NCI-H2107 treated with DMSO at 0.1 percent for 48 hours (cell line): ENCODE results near the gene NDUFA6.
"Not testable (repeated sequence)": the region's sequence is repeated elsewhere in the genome, so short reads cannot be mapped to it uniquely, and the experiment has no call there.

ENCODE experiments used
- DNase-seq: peaks from one replicate; lab custom pipeline; 2025; ENCODE audit not compliant: unreplicated experiment; lab: John Stamatoyannopoulos, UW

Gene NDUFA6

GRCh38 chr22:42114721-42115120 is 24.1 kb upstream of the NDUFA6 start:
- DNase-seq: no peak

GRCh38 chr22:42112793-42113192 is 22.2 kb upstream of the NDUFA6 start:
- not testable (repeated sequence) for DNase-seq

DNA sequence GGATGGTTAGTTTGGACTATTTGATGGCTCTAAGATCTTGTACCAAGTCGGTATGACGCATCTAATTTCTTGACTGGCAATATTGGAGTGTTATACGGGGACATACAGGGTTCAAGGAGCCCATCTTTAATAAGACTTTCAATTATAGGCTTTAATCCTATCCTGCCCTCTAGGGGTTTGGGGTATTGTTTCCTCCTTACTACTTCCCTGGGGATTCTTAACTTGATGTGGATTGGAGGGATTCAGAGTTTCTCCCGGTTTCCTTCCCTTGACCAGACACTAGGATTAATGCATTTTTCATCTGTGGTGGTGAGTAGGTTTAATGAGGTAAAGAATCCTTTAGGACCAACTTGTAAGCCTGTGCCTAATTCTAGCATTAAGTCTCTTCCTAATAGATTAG is 21.2 kb upstream of the NDUFA6 start:
- no peak for DNase-seq

- no peak for DNase-seq
Measured at GRCh38 chr22:42108848-42109247, 18.3 kb upstream of the NDUFA6 start.

GRCh38 chr22:42104332-42104860 is 13.8 kb upstream of the NDUFA6 start:
- DNase-seq: not testable (repeated sequence)

DNA sequence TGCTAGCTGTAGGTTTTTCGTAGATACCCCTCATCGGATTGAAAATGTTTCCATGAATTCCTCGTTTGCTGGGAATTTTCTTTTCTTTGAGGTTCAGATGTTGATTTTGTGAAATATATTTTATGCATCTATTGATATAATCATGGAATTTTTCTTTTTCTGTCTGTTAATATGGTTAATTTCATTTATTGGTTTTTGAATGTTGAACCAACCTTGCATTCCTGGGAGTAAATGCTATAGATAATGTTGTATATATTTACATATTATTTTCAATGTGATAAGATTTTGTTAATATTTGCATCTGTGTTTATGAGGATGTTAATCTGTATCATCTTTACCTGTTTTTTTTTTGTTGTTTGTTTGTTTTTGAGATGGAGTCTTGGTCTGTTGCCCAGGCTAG is 10.6 kb upstream of the NDUFA6 start:
- no peak for DNase-seq

GRCh38 chr22:42091455-42091782 is 847 bp upstream of the NDUFA6 start:
- peak; percentile 39 for DNase-seq

- no peak for DNase-seq
Measured at GRCh38 chr22:42086051-42086450, 4.5 kb downstream of the NDUFA6 start.

- no peak for DNase-seq
Measured at GRCh38 chr22:42084874-42085273, 5.7 kb downstream of the NDUFA6 start.

GRCh38 chr22:42083119-42083518 is 7.5 kb downstream of the NDUFA6 start:
- no peak for DNase-seq

DNA sequence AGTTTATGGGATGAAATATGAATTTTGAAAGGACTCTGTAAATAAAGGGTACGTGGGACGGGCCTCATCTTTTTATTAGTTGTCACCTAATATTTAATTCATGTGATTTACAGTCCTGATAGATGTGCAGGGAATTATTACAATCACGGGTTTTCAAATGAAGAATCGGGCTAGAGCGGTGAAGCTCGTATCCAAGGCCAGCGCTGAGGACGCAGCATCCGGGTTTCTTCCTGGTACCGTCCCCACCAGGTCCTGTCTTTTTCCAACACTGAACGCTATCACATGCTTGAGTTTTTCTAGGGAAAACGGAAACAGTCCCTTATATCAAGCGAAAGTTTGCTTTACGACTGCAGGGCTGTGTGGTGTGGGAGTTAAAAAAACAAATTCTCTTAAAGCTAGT is 10.3 kb downstream of the NDUFA6 start:
- DNase-seq: no peak

- peak; percentile 87 for DNase-seq
Measured at GRCh38 chr22:42079319-42080251, 11.0 kb downstream of the NDUFA6 start, which contains the start of gene SMDT1. TSS of gene SMDT1 (plus strand) at chr22:42079700. CDS start at chr22:42079769, 69 bp downstream.

GRCh38 chr22:42078469-42079318 is 11.9 kb downstream of the NDUFA6 start:
- DNase-seq: no peak

DNA sequence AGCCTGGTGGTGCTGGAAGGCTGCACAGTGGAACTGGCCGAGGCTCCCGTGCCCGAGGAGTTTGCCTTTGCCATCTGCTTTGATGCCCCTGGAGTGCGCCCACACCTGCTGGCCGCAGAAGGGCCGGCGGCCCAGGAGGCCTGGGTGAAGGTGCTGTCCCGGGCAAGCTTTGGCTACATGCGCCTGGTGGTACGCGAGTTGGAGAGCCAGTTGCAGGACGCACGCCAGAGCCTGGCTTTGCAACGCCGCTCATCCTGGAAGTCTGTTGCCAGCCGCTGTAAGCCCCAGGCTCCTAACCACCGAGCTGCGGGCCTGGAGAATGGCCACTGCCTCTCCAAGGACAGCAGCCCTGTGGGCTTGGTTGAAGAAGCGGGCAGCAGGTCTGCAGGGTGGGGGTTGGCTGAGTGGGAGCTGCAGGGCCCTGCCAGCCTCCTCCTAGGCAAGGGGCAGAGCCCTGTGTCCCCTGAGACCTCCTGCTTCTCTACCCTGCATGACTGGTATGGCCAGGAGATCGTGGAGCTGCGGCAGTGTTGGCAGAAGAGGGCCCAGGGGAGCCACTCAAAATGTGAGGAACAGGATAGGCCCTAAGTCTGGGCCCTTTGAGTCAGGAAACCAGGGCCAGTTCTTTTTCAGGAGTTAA is 13.0 kb downstream of the NDUFA6 start:
- no peak for DNase-seq

DNA sequence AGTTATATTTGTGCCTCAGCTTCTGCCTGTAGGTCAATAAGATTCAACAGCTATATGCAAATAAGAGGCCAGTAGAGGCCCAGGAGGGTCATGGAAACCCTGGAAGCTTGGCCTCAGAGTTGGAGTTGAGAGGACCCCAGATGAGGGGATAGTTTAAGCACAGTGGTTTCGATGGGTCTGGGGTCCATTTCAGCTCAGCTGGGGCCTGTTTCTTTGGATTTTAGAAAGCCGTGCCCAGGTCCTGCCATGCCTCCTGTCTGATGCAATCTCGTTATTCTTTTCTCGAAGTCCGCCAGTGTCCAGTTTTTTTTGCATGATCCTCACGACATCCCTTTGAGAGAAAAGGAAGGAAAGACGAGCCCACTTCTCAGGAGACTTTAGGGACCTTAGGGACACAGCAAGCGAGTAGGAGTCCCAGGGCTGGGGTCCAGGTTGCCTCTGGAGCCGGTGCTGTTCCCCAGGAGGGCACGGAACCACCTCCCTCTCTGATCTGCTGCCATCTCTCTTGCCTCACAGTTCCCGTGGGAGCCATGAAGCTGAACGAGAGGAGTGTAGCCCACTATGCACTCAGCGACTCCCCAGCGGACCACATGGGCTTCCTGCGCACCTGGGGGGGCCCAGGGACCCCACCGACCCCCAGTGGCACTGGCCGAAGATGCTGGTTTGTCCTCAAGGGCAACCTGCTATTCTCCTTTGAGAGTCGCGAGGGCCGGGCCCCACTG is 13.6 kb downstream of the NDUFA6 start:
- DNase-seq: no peak

DNA sequence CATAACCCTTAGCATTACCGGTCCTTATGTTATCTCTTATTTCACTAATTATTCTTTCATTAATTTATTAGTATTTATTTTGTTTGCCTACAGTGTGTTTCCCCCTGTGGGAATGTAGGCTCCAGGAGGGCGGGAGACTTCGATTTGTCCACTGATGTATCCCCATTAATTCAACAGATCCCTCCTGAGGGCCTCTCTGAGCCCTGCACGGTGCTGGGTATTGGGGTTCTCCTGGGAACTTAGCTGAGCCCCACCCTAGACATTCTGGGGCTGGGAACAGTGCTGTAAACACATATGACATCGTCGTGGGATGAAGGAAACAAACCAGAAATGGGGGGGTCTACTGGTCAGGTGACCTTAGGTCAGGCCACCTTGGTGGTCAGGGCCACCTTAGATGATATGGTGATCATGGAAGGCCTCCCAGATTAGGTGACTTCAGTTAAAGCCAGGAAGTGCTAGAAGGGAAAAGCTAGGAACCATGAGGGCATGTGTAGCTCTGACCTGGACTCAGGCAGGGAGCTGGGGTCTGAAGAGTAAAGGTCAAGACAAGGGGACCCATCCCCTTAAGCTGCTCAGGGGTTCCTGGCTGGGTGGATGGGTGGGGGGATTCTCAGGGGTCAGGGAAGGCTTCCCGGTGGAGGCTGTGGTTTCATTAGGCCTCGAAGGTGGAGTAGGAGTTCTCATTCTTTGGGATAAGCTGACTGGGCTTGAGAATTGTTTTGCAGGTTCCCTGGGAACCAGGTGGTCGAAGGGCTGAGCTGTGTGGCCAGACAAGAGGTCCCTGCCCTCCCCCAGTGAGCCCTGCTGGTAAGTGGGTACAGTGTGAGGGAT is 15.5 kb downstream of the NDUFA6 start:
- no peak for DNase-seq

DNA sequence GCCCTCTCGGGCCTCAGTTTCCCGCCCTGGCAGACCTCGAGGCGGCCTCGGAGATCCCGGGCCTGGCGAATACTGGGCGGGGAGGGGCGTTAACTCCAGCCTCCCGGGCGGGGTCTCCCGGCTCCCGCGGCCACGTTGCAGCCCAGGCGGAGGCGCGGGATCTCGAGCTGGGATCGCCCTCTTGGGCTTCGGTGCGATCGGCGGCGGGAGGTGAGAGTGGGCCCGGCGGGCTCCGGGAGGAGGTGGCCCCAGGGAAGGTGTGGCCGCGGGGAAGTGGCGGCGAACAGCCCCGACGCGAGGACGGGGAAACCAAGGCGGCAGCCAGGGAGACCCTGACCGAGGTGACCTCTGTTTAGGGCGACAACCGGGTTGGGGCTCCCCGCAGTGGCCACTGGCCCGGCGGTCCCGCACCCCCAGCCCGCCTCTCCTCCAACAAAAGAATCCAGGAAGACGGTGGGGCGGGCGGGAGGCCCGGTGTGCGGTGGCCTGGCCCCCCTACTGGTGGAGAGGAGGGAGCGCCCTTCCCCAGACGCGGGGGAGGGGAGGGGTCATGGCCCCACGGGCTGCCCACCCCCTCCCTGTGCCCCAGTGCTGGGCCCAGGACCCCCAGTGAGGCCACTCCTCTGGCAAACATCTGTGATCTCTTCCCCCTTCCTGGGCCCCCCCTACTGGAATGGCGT is 16.3 kb downstream of the NDUFA6 start, which contains the start of gene PHETA2:
TSS of gene PHETA2 (plus strand) at position 117 of the 680 bp plus-strand sequence. CDS start 3,046 bp downstream, outside the sequence.
- DNase-seq: no peak

DNA sequence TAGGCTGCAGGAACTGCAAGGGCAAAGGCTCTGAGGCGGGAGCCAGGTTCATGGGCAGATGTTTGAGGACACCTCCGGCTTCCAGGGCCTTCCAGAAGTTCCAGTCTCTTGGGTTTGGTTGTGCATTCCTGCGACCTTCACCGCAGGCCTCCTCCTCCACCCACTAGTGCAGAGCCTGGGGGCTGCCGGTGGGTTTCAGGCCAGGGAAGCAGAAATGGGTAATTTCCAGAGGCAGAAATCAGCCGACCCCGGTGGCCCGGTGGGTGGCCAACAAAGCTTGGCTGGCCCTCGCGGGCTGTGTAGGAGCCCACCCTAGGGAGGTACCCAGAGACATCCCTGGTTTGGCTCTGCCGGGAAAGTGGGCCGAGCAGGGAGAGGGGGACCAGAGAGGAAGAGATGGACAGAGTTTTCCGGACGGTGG is 16.9 kb downstream of the NDUFA6 start:
- DNase-seq: no peak
